HG03469 (cell line): ENCODE data around the gene CDK14.

Source experiments
- ATAC-seq: cut with Tn5 transposase; IDR thresholded peaks from one replicate; pipeline ENCODE4 v1.9.1; 2021; ENCODE audit warnings: mild to moderate bottlenecking, moderate library complexity, moderate number of reproducible peaks; ENCODE audit not compliant: unreplicated experiment

The CDK14 gene

DNA sequence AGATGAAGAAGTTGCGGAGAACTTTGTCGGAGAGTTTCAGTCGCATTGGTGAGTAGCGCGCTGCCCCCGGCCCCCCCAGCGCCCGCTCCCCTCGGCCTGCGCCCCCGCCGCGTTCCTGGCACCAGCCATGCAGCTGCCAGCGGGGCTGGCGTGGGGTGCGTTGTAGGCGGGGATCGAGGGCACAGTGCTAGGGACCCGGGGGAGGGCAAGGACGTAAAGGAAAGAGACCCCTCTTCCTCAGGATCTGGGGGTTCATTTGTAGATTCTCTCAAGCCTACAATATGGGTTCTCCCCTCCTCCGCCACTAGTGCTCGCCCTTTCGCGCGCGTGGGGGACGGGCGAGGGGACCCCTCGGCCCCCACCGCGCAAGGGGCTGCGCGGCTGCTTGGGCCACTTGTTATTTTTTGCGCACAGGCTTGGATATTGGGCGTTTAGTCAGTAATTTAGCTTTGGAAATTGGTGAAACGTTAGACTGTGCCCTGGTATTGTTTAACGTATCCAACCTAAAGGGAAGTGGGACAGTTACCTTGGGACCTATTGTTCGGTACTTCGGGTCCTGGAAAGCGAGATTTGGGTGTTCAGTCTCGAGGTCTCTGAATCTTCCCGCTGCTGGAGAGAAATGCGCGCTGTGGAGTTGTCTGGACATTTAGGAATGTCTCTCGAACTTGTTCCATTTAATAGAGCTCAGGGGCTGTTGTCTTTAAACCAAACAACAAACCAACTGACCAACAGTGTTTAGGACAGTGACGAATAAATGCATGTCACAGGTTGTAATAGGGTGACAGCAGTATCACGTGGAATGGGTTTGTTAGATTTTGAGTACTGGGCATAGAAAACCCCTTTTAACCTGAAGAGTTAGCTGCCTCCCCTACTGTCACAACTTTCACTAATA lies 796 bp downstream of the CDK14 start:
- ATAC-seq, result no peak

DNA sequence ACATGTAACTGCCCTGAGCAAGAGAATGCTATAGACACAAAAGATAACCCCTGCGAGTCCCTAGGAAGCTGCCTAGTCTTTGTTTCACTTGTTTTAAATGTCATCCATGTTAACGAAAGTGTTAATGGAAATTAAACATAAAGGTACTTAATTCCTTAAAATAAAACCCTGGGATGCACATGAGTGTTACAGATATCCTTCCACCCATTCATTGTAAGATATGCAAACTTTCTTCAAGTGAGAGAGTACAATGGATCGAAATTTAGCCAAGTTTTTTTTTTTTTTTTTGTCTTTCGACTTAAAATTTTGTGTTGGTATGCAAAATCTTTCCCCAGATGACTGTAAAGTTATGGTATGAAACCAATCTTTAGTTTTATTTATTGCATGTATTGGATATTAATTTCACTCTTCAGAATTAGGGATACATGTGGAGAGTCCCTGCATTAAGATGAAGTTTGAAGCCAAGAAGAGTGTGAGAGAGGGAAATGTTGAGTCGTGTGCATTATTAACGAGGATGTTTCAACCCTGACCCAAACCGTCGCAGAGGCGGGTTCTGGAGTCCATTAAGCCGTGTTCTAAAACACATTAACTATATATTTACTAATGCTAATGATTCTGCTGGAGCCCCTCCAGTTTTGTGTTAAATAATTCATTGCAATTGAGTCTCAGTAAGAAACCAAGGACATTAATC lies 1.6 kb downstream of the CDK14 start:
- no peak for ATAC-seq

DNA sequence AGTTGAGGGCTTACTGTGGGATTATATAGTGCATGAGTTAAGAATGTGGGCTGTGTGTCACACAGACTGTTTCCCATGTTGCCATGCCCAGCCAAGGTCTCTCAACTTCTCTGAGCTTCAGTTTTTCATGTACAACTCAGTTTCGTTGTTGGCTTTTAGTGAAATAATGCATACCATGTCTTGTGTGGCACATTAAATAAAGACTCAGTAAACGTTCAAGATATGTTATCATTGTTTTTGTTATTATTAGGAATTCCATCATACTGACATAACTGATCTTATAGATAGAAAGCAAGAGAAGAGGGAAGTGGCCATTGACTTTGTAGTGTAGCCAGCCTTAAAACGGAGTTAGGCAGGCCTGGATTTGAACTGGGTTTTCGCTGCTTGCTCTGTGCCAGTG lies 2.9 kb downstream of the CDK14 start:
- no peak for ATAC-seq

DNA sequence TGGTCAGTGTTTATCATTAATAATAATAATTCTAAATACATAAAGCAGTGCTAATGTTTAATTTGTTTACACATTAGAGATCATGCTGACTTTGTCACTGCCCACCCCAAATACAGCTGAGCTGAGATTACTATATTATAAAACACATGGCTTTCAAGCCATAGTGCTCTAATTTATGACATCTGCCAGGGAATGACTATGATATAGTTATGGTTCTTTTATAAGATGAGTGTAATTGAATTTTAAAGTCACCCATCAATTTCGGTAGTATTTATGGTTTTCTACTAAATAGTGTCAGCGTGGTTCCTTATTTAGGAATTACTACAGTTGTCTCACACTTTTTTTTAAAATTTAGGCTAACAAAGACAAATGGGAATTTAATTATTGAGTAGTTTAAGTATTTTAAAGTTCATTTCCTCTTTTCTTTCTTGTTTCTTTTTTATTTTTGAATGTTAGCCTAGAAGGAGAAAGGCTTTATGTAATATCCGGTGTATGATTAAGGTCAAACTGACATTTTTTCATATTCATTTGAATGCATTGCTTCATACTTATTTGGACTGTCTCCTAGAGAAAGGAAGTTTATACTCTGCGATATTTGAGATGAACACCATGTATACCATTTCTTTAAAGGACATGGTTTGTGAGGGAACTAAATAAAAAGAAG lies 3.9 kb downstream of the CDK14 start:
- no peak for ATAC-seq

DNA sequence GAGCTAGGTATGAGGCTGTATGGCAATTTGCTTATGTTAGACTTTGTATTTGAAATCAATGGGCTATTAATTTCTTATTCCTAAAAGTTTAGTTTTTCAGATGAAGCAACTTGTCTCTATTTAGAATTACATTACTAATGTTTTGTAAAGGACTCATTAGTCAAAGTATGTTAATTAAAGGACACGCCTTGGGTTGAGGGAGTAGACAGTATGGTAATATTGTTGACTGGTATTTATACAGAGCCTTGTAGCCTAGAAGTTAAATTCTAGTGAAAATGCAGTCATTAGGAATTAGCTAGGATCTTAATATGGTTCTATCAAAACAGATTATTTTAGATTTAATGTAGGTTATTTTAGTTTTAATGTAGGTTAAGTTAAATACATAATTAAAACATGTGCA lies 6.2 kb downstream of the CDK14 start:
- no peak for ATAC-seq

DNA sequence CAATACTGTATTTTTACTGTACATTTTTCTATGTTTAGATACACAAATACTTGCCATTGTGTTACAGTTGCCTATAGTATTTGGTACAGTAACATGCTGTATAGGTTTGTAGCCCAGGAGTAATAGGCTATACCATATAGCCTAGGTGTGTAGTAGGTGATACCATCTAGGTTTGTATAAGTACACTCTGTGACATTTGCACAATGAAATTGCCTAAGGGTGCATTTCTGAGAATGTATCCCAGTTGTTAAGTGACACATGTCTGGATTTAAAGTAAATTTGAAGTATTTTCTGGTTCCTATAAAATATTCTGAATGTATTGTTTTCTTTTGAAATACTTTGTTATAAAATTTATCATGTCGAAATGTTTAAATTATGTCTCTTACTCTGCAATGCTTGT lies 7.2 kb downstream of the CDK14 start:
- ATAC-seq, result no peak

DNA sequence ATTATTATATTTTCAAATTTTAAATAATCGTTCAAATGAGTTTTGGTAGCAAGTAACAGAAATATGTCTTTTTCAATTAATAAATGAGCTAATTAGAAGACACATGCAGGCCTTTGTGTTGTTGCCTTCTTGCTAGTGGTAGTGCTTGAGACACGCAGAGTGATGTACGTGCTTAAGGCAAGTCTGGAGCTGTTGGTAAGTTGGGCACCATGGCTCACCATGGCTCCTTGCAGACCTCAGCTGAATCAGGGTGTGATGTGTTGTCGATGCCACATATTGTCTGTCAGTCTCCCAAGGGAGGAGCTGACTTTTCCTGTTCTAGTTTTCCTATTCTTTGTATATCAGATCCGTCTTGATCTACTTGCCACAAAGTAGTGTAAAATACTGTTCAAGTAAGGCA lies 8.3 kb downstream of the CDK14 start:
- no peak for ATAC-seq

DNA sequence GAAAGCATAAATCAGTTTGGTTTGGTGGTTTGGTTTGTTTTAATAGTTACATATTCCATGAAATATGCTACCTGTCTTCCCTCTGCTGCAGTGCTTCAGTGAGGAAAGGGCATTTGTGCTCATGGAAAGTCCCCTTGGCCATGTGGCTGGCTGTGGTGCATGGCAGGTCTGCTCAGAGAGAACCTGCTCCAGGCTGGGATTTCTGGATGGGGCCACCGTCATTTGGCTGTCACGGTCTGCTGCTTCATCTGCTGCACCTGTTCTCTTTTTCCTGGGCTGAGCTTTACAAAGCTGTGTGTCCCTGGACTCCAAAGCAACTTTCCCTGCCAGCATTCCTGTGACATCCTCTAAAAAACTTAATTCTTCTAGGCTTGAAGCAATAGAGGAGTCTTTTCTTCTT lies 8.9 kb downstream of the CDK14 start:
- no peak for ATAC-seq

DNA sequence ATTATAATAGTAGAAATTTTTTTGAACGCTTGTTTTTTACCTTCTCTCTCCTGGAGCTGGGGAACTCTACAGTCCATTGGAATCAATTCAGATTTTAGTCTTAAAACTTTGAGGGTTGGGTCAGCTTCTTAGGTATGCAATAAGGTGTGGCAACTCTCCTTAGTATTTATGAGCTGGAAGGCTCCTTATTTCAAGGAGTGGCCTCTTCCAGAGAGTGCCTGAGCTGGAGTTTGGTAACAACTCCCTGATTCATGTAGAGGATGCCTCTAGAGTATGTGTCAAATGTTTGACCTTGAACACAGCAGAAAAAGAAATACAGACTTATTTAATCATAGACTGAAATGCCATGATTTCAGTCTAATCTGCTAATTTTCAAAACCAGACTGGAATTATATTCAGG lies 11.1 kb downstream of the CDK14 start:
- ATAC-seq, result no peak

DNA sequence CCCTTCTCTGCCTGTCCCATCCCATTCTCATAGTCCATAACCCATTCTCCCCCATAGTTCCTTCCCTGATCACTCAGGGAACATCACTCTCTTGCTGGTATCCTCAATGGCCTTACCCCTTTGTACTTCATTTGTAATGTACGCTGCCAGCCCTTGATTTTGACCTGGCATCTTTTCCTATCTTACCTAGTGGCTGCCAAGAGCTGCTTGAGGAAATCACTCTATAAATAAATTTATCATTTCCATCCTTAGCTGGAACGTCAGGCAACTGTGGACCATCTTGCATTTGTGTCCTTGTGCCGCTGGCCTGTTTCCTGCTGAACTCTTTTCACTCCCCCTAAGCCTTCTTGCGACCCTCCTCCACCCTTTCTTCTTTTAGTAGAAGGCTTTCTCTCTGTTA lies 14.0 kb downstream of the CDK14 start:
- ATAC-seq, result no peak

DNA sequence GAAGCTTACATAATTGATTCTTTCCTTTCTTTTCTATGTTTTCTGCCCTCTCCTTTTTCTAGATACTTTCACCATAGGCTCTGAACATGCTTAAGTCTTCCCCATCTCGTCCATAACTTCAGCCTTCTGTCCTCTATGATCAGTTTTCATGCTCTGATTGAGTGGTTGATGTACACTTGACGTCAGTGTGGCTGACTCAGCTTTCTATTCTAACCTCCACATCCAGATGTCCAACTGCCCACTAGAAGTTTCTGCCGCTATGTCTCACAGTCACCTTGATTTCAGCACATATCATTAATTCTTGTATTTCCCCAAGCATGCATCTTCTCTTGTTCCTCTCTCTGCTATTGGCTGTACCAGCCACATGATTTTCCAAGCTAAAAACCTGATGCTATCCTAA lies 15.0 kb downstream of the CDK14 start:
- ATAC-seq, result no peak

DNA sequence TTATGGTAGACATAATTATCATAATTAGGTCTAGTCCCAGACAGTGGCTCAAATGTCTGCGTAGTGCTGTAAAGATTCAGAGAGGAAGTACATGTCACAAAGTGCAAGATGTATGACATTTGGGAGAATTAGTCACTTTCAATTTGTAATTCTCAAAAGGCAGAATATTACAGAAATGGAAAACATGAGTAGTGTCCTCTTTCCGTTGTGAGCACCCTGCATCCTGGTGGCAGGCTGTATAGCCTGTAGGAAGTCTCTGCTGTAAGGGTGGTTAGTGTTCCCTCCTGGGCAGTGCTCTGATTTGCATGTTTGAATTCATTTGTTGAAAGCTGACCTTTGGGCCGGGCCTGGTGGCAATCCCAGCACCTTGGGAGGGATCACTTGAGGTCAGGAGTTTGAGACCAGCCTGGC lies 17.0 kb downstream of the CDK14 start:
- ATAC-seq, result peak; percentile 87

DNA sequence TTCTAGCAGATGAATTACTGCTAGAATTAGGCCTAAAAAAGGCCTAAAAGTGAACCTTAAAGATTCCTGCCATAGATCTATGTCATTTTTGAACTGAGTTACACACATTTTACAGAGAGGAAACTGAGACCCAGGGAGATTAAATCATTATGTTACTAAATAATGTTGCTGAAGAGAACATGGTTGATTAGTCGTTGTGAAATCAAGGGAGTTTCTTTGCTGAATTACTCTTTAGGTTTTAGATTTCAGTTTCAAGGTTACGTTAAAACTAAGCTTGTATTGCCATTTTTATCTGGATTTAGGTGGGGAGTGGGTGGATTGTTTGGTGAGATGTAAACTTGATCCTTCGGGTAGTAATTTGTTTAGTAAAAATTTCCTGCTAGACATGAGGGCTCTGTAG lies 21.3 kb downstream of the CDK14 start:
- no peak for ATAC-seq

DNA sequence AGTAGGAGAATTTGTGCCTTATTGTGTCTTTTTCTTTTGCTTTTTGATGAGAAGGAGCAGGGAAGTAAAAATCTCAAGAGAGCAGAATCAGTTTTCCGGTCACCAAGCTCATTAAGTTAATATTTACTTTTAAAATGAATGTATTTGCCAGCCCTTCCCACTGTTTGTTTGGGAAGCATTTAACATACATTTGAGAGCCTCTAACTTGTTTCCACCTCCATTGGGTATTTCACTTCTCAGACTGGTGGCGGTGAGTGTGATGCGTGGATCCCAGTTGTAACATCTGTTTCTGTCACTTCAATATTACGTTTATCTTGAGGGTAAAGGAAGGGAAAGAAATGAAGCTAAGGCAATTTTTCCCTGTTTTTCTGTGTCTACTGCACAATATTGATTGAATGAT lies 22.8 kb downstream of the CDK14 start:
- no peak for ATAC-seq

DNA sequence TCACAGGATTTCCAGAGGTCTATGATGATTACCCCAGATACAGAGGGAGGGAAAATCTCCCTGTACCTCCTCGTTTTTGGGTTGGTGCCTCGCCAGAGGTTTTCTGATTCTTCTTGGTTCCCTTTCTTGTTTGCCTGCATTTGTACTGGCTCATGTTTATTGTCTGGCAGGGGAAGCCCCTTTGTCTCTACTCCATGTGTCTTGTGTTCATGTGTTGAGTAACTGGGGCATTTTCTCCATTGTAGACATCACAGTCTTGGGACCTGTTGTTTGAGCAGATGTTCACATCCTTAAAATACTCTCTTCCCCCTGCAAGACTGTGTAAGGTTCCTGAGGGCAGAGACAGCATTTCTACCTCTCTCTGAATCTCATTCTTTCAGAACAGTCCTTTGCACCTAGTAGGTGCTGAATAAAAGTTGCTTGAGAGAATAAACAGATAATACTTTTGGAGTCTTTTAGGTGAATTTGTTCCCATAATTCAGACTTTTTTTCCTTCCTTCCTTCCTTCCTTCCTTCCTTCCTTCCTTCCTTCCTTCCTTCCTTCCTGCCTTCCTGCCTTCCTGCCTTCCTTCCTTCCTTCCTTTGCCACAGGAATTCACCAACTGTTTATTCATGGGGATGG lies 25.1 kb downstream of the CDK14 start:
- ATAC-seq, result peak; percentile 51

DNA sequence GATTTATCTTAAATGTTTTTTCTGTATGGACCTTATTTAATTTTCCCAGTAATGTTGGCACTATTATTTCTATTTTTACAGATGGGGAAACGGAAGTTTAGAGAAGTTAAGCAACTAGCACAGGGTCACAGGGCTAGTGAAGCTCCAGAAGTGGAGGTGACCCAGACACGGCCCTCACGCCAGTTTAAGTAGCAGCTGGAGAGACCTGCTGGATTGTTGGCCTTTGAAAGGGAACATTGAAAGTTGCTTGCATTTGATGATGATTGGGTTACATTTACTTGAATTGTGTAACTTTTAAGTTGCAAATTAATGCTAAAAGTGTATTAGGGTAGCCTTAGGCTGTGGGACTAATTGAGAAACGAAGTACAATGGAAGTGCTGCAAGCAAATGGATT lies 25.6 kb downstream of the CDK14 start:
- ATAC-seq, result no peak

DNA sequence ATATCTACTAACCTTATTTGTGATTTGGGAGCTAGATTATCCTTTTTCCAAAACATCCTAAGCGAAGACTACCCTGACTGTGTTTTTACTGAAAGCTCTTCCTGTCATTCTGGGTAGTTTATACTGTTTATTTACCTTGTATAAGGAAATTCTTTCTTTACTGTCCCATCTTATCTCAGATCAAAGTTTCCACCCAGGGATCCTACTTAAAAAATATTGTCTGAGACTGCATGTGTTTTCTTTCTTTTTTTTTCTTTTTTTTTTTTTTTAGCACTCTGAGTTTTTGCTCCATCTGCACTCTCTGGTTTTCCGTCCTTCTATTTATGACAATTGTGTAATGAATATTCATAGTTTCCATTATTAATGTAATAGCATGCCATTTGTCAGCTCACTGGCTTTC lies 26.5 kb downstream of the CDK14 start:
- ATAC-seq, result no peak

DNA sequence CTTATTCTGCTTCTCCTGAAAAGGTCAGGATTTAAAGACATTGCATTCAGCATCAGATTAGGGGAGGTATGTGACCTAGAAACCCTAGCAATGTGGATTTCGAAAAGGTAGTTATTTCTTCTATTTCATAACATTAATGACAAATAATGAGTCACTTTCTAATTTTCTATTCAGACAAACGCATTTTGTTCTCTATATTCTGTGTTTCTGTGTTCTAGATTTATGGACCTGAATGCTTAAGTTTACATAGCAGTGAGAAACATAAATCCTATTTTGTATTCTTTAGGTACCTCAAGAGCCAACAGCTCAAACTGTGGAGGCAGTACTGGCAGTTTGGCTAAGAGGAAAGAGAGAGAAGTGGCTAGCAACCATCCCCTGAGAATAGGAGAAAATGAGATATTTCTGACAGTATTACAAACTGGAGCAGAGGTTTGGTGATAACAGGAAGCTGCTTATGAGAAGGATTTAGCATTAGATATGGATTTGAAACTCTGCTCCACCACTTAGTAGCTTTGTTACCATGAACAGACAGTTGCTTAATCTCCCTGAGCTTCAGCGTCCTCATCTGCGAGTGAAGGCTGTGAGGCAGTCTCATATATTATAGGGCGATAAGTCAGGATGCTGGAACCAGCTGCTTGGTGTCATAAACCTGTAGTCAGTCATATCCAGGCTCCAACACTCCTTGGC lies 28.2 kb downstream of the CDK14 start:
- no peak for ATAC-seq

DNA sequence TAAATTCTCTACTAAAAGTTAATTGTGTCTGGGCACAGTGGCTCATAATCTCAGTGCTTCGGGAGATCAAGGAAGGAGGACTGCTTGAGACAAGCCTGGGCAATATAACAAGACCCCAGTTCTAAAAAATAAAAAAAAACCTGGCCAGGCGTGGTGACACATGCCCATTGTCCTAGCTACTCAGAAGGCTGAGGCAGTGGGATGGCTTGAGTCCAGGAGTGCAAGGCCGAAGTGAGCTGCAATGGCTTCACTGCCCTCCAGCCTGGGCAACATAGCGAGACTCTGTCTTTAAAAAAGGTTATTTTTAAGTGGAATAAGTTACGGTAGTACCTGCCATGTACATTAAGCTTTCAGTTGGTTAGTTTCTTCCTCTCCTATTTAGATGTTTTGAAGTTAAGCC lies 28.9 kb downstream of the CDK14 start:
- no peak for ATAC-seq

DNA sequence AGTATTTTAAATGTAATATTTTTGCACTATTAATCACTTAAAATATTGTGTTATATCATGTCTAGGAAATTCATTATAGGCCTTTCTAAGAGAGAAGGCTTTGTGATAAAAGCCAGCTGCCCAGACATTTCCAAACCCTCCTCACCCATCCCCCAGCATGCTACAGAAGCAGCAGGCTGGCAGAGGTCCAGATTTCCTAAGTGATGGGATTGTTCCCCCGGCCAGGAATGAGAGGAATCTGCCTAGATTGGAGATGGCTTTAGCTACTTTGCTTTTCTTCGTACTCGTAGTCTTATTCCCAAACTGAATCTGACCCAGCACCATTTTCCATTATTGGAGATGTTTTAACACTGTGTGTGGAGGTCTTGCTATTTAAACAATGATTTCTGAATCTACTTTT lies 29.4 kb downstream of the CDK14 start:
- ATAC-seq, result no peak

DNA sequence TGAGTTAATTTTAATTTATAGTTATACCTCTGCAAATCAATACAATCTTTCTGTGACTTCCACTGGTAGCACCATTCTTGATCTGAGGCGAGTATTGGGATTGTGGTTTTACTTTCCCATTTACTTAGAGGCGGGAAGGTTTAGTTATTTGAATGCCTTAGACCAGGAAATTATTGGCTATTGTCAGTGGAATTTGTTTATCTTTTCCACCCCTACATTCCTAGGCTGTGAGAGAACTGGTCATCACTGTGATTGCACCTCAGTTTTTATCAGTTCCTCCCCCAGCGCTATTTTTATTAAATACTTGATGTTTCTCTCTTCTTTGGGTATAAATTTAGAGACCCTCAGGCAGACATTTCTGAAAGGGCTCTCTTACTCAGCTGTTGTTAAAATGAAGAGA lies 29.9 kb downstream of the CDK14 start:
- ATAC-seq, result no peak
